GM19468 (cell line): Measurements from ENCODE around the gene RNF187.
"Not testable (repeated sequence)": the region's sequence is repeated elsewhere in the genome, so short reads cannot be mapped to it uniquely, and the experiment has no call there.

Source experiments
- ATAC-seq: cut with Tn5 transposase; IDR thresholded peaks from one replicate; pipeline ENCODE4 v1.9.1; 2021; ENCODE audit warnings: mild to moderate bottlenecking, moderate library complexity, moderate number of reproducible peaks; ENCODE audit not compliant: unreplicated experiment; ENCODE audit errors: extremely low read depth

The RNF187 gene

DNA sequence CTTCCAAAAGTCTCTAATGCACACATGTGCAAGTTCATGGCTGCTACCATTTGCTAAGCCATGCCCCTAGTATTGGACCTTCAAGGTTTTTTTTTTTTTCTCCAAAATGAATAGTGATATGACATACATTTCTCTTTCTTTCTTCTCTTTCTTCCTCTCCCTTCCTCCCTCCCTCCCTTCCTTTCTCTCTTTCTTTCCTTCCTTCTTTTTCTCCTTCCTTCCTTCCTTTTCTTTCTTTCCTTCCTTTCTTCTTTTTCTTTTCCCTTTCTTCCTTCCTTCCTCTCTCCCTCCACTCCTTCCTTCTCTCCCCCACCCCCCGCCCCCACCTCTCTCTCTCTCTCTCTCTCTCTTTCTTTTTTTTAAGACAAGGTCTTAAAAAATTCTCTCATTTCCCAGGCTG lies 3.4 kb upstream of the RNF187 start:
- ATAC-seq = no peak

DNA sequence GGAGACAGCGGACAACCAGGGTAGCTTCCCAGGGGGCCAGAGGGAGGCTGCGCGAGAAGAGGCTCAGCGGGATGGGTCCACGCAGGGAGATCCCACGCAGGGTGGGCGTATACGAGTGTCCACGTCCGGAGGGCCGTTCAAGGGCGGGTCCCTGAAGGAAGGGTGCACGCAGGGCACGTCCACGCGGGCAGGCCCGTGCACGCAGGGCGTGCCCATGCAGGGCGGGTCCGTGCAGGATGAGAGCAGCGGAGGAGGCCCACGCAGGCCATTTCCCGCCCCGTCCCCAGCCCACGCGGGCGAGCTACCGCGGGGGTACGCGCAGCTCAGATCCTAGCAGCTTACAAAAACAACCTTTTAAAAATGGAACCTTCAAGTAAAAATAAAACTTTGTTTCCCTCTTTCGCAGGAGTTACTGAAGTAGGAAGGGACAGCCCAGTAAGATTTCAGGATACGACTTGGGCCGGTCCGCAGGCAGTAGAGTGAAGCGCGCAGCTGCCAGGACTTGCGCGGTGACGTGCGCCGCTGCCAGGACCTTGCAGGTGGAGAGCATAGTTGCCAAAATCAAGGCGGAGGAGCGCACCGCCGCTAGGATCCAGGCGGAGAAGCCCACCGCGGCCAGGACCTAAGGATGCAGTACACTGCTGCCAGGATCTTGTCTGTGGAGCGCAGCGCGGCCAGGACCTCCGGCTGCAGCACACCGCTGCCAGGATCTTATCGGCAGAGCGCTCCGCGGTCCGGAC lies 416 bp upstream of the RNF187 start:
- ATAC-seq = peak; percentile 20

DNA sequence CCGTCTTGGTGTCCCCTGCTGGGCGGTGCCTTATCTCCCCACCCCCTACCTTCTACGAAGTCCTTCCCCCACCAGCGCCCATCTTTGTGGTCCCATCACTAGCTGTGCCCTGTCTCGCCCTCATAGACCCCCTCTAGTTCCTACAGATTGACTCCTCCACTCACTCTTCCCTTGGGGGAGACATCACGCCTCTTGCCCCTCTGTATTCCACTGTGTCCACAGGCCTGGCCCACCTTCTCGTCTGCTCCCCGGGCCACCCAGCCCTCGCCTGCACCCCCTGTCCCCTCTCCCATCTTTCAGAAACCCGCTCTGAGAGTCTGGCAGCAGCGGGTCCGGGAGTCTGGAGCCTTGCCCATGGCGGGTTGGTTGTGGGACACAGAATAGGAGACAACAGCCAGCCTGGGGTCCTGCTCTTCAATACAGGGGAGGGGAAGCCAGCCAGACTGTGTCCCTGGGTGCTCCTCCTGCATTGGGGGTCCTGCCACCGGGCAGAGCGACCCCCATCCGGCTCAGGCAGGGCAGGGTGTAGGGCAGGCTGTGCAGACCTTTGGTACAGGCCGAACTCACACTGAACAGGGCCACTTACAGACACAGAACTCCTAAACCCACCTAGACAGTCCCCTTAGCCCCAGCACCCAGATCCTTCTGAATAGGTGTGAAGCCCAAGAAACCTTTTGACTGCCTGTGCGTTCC lies 1.1 kb downstream of the RNF187 start:
- no peak for ATAC-seq

DNA sequence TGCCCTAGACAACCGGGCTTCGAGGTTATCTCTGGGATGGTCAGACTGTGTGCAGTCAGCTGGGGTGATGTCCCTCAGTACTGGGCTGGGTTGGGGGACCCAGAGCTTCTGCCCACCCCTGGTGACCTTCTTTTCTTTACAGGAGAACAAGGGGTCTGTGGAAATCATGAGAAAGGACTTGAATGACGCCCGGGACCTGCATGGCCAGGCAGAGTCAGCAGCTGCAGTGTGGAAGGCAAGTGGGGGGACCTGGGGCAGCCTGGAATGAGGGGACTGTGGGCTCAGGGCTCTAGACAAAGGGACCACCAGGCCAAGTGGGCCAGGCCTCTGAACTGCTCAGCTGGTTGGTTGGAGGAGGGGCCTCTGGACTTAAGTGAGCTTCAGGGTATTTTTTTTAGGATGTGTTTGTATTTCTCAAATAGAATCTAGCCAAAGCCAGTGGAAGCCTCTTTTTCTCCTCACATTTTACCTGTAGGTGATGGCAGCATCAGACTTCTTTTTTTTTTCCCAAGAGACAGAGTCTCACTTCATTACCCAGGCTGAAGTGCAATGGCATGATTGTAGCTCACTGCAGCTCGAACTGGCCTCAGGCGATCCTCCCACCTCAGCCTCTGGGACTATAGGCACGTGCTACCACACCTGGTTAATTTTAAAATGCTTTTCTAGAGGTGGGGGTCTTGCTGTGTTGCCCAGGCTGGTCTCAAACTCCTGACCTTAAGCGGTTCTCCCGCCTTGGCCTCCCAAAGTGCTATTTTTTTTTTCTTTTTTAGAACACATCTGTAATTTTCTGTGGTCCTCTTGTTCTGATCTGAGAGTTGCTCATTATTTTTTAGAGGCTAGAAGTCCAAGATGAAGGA lies 1.9 kb downstream of the RNF187 start:
- ATAC-seq = no peak

DNA sequence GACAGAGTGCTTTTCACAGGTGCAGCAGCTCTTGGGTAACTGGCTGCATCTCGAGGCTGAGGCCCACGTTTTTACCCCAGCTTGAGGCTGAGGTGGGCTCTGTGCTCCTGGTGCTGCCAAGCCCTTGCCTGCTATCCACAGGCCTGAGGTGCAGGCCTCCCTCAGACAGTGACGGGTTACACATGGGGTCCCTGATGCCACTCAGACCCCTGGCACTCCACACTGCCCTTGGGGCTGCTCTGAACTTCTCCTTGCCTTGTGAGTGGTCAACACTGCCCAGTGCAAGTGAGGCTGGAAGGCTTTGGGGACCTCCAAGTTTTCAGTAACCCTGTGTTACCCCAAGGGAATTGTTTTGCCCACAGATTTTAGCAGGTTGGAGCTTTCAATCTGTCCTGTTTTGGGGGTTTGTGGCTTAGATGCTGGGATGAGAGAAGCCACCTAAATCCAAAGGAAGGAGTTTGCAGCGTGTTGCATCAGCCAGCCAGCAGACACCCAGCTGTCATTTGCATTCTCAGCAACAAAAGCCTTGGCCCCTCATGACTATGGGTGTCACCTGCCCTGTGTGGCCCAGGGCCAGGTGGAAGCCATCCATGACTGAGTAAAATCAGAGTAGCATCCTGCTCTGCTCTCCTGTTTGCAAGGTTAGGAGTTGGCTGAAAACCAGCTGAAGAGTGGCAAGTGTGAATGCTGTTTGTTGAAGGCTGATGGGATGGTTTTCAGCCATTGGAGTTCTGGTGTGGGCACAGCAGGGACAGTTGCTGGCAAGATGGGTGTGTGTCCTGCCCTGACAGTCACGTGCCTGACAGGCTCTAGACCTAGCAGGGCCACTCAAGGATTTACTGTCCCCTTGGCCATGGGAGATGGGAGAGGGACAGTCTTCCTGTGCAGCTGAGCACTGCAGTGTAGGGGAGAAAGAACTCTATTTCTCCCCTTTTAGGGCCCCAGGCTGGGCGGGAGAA lies 3.2 kb downstream of the RNF187 start:
- no peak for ATAC-seq

DNA sequence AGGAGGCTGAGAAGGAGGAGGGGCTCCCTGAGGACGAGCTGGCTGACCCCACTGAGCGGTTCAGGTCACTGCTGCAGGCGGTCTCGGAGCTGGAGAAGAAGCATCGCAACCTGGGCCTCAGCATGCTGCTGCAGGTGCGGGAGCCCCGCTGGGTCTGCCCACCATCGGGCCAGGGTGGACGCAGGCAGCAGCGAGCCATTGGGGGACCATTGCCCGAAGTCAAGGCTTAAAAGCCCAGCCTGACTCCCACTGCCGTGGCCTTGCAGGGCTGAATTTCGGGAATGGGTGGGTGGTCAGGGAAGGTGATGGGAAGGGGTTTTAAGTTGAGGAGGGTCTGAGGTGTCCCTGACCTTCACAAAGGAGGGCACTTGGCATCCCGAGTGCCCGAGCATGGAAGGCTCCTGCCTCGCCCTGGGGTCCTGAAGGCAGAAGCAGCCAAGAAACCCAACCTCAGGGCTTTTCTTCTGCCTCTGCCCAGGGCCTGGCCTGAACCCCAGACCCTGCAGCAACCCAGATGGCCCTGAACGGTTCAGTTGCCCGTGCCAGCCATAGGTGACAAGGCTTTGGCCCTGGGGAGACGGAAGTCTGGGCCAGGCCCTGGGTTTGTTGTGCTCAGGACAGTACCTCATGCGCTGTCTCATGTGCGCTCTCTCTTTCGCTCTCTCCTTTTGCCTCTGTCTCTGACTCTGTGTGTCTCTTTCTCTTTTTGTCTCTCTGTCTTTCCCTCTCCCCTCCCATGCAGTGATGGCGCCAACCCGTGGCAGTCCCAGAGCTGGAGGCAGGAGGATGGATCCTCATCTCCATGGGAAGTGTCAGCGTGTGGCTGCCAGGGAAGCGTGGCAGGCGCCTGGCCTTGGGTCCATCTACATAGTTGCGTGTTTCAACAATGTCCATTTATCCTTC lies 6.2 kb downstream of the RNF187 start:
- no peak for ATAC-seq

DNA sequence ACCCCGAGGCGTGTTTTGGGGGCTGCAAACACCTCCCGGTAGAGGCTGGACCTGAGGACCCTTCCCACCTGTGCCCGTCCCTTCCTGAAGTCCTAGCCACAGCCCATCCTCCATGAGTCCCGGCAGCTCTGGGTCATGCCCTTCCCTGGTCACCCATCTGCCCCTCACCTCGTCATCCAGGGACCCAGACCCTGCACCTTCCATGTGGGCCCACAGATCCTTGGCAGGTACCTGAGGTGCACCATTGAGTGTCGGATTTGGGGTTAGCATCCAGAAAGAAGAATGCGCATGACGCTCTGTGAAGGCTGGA lies 6.8 kb downstream of the RNF187 start:
- ATAC-seq = no peak

DNA sequence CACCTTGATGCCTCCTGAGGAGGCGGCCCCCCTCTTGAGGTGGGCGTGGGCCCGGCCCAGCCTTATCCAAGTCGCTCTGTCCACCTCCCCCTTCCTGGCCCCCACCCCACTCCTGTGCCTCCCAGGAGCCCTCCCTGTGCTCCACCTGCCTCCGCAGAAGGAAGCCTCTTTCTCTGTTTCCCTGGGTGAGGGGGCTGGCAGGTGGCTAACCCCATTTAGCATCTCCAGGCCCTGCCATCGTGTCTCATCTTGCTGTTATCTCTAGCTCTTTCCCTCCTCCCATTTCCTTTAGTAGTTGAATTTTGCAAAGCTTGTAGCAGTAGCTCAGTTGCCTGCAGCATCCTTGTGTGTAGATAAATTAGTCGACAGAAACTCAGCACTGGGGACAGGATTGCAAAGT lies 7.2 kb downstream of the RNF187 start:
- ATAC-seq = no peak

DNA sequence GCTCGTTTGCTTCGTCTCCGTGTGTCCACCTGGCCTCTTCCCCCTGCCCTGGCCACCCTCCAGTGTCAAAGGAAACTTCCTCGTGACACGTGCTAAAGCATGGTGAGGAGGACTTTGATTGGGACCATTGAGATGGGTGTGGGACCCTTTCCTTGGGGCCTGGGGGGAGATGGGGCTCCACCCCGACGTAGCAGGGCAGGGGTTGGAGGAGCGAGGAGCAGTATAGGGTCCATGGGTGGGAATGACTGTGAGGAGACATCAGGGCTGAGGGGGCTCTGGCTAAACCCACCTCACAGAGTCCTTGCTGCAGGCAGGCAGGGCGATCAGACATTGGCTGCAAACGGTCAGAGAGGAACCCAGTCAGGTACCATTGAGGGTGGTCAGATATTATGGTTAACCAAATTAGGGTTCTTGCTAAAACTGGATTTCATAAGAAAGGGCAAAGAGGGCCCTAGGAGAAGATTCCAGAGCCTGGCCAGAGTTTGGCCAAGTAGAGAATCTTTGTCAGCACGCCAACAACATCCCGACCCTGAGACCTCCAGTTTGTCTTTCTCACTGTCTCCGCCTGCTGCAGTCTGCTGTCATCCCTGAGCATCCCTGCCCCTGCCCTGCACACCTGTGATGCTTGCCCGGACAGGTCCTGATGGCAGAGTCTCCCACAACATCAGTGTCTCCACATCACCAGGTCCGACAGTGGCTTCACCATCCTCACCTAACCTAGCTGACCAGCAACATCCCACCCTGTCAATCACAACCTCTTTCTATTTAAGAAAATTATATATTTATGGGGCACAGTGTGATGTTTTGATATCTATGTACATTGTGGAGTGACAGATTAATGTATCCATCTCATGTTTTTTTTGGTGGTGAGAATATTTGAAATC lies 8.0 kb downstream of the RNF187 start:
- no peak for ATAC-seq

DNA sequence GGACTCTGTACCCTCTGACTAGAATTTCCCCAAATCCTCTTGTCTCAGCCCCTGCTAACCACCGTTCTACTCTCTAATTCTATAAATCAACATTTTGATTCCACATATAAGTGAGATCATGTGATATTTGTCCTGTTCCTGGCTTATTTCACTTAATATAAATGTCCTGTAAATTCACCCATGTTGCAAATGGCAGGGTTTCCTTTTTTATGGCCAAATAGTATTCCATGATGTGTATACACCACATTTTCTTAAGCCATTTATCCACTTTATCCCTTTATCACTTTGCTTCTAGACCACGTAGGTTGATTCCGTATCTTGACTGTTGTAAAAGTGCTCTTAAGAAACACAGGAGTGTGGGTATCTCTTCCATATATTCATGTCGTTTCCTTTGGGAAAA lies 8.9 kb downstream of the RNF187 start:
- no peak for ATAC-seq

DNA sequence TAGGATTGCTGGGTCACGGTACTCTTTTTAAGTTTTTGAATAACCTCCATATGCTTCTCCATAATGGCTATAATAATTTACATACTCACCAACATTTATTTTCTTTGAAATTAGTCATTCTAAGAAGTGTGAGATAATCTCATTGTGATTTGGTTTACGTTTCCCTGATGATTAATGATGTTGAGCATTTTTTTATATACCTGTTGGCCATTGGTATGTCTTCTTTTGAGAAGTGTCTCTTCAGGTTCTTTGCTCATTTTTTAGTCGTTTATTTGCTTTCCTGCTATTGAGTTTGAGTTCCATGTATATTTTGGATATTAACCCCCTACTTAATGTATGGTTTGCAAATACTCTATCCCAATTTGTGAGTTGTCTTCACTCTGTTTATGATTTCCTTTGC lies 9.3 kb downstream of the RNF187 start:
- ATAC-seq = no peak

DNA sequence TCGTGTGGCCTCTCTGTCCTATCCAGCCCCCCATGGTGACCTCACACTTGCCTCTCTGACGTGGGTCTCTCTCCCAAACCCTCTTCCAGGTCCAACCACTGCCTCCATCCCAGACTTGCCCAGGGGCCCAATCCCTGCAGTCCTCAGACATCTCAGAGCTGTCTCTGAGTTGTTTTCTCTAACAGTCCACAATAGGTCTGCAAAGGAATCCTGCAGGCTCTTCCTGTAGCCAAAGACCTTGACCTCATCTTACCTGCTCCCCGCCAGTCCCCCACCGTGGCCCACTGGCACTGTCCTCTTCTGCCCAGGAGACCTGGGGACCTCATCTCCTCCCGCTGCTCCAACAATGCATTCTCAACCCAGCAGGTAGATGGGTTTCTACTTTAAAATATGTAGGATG lies 10.0 kb downstream of the RNF187 start:
- no peak for ATAC-seq

DNA sequence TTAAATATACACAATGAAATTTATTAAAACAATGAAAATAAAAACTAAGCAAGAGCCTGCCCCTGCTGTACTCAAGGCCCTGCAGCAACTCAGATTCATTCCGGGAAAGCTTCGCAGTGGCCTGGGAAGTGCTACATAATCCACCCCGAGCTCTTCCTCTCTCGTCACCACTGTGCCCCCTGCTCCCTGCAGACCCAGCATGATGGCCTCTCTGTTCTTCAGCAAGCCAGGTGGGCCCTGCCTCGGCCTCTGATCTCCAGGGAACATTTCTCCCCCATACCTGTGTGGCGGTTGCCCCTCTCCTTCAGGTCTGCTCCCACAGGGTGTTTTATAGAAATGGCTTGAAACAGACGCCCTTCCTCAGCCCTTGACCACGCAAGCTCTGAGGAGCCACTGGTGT lies 10.6 kb downstream of the RNF187 start:
- ATAC-seq = no peak

DNA sequence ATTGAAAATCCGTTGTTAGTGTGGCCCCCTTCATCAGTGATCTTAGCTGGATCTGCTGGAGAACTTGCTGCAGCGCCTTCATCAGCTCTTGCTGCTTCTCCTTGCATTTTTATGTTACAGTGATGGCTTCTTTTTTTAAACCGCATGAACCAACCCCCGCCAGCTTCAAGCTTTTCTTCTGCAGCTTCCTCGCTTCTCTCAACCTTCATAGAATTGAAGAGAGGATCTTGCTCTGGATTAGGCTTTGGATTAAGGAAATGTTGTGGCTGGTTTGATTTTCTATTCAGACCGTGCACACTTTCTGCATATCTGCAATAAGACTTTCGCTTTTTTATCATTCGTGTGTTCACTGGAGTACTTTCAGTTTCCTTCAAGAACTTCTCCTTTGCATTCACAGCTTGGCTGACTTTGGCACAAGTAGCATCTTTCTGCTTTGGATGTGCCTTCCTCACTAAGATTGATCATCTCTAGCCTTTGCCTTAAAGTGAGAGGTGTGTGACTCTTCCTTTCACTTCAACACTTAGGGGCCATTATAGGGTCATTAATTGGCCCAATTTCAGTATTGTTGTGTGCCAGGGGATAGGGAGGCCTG lies 13.1 kb downstream of the RNF187 start:
- ATAC-seq = no peak

DNA sequence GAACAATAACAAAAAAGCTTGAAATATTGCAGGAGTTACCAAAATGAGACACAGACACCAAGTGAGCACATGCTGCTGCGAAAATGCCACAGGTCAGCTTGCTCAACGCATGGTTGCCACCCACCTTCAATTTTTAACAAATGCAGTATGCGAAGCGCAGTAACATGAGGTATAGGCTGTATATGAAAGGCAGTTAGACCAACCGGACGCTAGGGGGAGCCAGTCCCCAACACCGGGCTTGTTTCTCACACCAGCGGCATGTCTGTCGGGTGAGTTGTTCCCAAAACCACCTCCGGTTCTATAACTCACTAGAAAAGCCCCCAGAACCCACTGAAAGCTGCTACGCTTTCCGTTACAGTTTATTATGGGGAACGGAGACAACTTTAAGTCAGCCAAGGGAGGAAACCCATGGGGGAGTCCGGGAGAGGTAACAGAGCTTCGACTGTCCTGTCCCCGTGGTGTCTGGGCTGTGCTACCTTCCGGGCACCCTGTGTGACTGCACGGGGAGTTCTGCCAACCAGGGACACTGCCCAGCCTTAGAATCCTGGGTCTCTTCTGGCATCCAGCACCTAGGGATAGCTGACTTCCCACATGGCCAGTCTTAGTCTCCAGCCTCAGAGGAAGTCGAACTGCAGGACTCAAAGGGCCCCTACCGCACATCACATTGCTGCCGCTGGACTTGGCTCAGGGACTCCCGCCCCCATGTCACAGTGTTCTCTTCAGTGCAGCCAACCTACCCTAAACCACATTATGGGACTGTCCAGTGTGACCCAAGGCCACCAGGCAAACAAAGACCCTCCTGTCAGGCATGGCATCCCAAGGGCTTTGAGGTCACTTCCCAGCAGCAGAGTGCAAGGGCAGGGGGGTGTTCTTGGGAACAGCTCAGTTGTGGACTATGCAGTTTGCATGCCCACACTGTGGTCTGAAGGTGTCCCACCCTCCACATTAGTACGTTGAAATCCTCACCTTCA lies 14.0 kb downstream of the RNF187 start:
- peak; percentile 49 for ATAC-seq

DNA sequence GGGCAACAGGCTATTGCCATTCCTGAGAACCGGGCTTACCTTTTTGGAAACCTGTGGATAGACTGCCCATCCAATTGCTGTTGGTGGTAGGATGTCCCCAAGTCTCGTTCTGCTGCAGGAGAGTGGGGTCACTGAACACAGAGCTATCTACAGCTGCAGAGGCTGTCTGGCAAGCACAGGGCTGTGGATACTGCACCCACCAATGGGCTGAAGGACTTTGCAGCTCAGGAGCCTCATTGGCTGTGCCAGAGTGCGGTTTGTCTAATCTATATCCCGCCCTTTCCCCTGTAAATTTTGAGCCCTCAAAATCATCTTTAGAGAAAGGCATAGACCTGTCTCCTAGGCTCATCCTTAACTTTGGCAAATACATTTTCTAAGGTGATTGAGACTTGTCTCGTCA lies 15.3 kb downstream of the RNF187 start:
- ATAC-seq = no peak

DNA sequence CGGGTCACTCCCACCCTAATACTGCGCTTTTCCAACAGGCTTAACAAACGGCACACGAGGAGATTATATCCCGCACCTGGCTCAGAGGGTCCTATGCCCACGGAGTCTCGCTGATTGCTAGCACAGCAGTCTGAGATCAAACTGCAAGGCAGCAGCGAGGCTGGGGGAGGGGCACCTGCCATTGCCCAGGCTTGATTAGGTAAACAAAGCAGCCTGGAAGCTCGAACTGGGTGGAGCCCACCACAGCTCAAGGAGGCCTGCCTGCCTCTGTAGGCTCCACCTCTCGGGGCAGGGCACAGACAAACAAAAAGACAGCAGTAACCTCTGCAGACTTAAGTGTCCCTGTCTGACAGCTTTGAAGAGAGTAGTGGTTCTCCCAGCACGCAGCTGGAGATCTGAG lies 18.8 kb downstream of the RNF187 start:
- not testable (repeated sequence) for ATAC-seq
